WTC11 (cell line): ENCODE results near the gene TACC2. TPM values are rescaled to one million over a fixed set of nuclear protein-coding genes. Genes with fewer than 3 reads are reported as not detected.

Experiments
- ATAC-seq: fragments of 200-7000 bp; cut with Tn5 transposase; 2 replicates; pipeline ENCODE4 v1.10.0; 2021; ENCODE audit warnings: mild to moderate bottlenecking, moderate library complexity
- CTCF ChIA-PET: fragments of 300-600 bp; sonication (Branson Sonifier 250); formaldehyde crosslinking; loops from one replicate; lab custom pipeline; 2021; ENCODE audit warnings: antibody characterized with exemption; lab: Charles Lee
- POLR2A ChIA-PET: fragments of 350-600 bp; sonication (Branson Sonifier 250); formaldehyde crosslinking; loops from one replicate; lab custom pipeline; 2021; ENCODE audit warnings: antibody characterized with exemption; lab: Charles Lee
- DNase-seq: peaks from one replicate; pipeline ENCODE4 v3.0.0; 2021; ENCODE audit warnings: low spot score
- H3K27ac Mint-ChIP-seq: 2 replicates; pipeline ENCODE4 v1.8.0; 2021; ENCODE audit warnings: mixed read lengths
- H3K27me3 Mint-ChIP-seq: 2 replicates; pipeline ENCODE4 v1.8.0; 2021; ENCODE audit warnings: low read depth, mild to moderate bottlenecking, moderate library complexity, mixed read lengths
- H3K36me3 Mint-ChIP-seq: 2 replicates; pipeline ENCODE4 v1.8.0; 2021; ENCODE audit warnings: mixed read lengths
- H3K4me1 Mint-ChIP-seq: 2 replicates; pipeline ENCODE4 v1.8.0; 2022; ENCODE audit warnings: mixed read lengths
- H3K4me3 Mint-ChIP-seq: 2 replicates; pipeline ENCODE4 v1.8.0; 2021; ENCODE audit warnings: mild to moderate bottlenecking, moderate library complexity, mixed read lengths
- H3K9me3 Mint-ChIP-seq: 2 replicates; pipeline ENCODE4 v1.8.0; 2021; ENCODE audit warnings: mixed read lengths
- AFF4 ChIP-seq: sonication (generic); formaldehyde crosslinking; IDR thresholded peaks from 2 replicates; pipeline ENCODE4 v1.8.1; 2023; ENCODE audit warnings: mild to moderate bottlenecking, missing genetic modification reagents, borderline replicate concordance
- ATF6 ChIP-seq: sonication (generic); formaldehyde crosslinking; IDR thresholded peaks from 2 replicates; pipeline ENCODE4 v1.8.1; 2023; ENCODE audit warnings: mild to moderate bottlenecking, missing genetic modification reagents
- CDX4 ChIP-seq: fragments of 250-450 bp; sonication (Bioruptor Pico); IDR thresholded peaks from 2 replicates; pipeline ENCODE4 v1.9.0; 2021; ENCODE audit warnings: moderate library complexity, mild to moderate bottlenecking, inconsistent platforms, borderline replicate concordance
- E2F5 ChIP-seq: sonication (generic); formaldehyde crosslinking; IDR thresholded peaks from 2 replicates; pipeline ENCODE4 v1.8.1; 2022; ENCODE audit warnings: mild to moderate bottlenecking, moderate library complexity, missing genetic modification reagents
- FOXP1 ChIP-seq: sonication (generic); formaldehyde crosslinking; IDR thresholded peaks from 2 replicates; pipeline ENCODE4 v1.8.0; 2022; ENCODE audit warnings: missing genetic modification reagents, mild to moderate bottlenecking, moderate library complexity, borderline replicate concordance
- IRF2 ChIP-seq: sonication (generic); formaldehyde crosslinking; IDR thresholded peaks from 2 replicates; pipeline ENCODE4 v1.8.0; 2022; ENCODE audit warnings: low read depth, missing genetic modification reagents, borderline replicate concordance
- JUN ChIP-seq: sonication (generic); formaldehyde crosslinking; IDR thresholded peaks from 2 replicates; pipeline ENCODE4 v1.8.0; 2023; ENCODE audit warnings: mild to moderate bottlenecking, missing genetic modification reagents
- KAT7 ChIP-seq: sonication (generic); formaldehyde crosslinking; IDR thresholded peaks from 2 replicates; pipeline ENCODE4 v1.8.1; 2023; ENCODE audit warnings: missing genetic modification reagents, mild to moderate bottlenecking, borderline replicate concordance
- MXD4 ChIP-seq: fragments of 250-450 bp; sonication (Bioruptor Pico); IDR thresholded peaks from 2 replicates; pipeline ENCODE4 v1.8.0; 2021; ENCODE audit warnings: mild to moderate bottlenecking, moderate library complexity, borderline replicate concordance
- RORB ChIP-seq: fragments of 250-450 bp; sonication (Bioruptor Pico); IDR thresholded peaks from 2 replicates; pipeline ENCODE4 v1.9.0; 2021; ENCODE audit warnings: mild to moderate bottlenecking
- SMAD3 ChIP-seq: sonication (generic); formaldehyde crosslinking; IDR thresholded peaks from 2 replicates; pipeline ENCODE4 v1.8.0; 2022; ENCODE audit warnings: missing genetic modification reagents, mild to moderate bottlenecking, borderline replicate concordance
- ZBTB43 ChIP-seq: sonication (generic); formaldehyde crosslinking; IDR thresholded peaks from 2 replicates; pipeline ENCODE4 v1.8.1; 2023; ENCODE audit warnings: mild to moderate bottlenecking, missing genetic modification reagents
- ZNF138 ChIP-seq: sonication (generic); formaldehyde crosslinking; conservative IDR thresholded peaks from 2 replicates; pipeline ENCODE4 v1.8.1; 2022; ENCODE audit warnings: mild to moderate bottlenecking, moderate library complexity, missing genetic modification reagents
- ZNF232 ChIP-seq: sonication (generic); formaldehyde crosslinking; IDR thresholded peaks from 2 replicates; pipeline ENCODE4 v1.8.0; 2022; ENCODE audit warnings: mild to moderate bottlenecking, missing genetic modification reagents
- ZNF396 ChIP-seq: fragments of 250-450 bp; sonication (Bioruptor Pico); IDR thresholded peaks from 2 replicates; pipeline ENCODE4 v1.8.0; 2021; ENCODE audit warnings: mild to moderate bottlenecking, moderate library complexity, borderline replicate concordance
- total RNA-seq: library from RNA; stranded (reverse); gene quantifications from 3 replicates; pipeline ENCODE4 v1.2.3, GENCODE V29; 2021
- TF ChIP-seq, protein P1 (sequence below): sonication (generic); formaldehyde crosslinking; IDR thresholded peaks from 2 replicates; pipeline ENCODE4 v1.8.0; 2023; ENCODE audit warnings: mild to moderate bottlenecking, missing genetic modification reagents
- TF ChIP-seq, protein P2 (sequence below): fragments of 250-450 bp; sonication (Bioruptor Pico); IDR thresholded peaks from 2 replicates; pipeline ENCODE4 v1.9.0; 2021; ENCODE audit warnings: mild to moderate bottlenecking

The TACC2 gene
- total RNA-seq, 1 experiment from 2014 or later = 28.9 TPM

GRCh38 chr10:122033224-122033926, 44.4 kb downstream of the TACC2 start (continued):
- no peak for TF ChIP-seq RORB
- no peak for TF ChIP-seq IRF2 (CRISPR knock-in tag)
- TF ChIP-seq ZNF232 (CRISPR knock-in tag) = no peak
- no peak for TF ChIP-seq E2F5 (CRISPR knock-in tag)
- TF ChIP-seq, all 79 proteins: peak for 0

DNA sequence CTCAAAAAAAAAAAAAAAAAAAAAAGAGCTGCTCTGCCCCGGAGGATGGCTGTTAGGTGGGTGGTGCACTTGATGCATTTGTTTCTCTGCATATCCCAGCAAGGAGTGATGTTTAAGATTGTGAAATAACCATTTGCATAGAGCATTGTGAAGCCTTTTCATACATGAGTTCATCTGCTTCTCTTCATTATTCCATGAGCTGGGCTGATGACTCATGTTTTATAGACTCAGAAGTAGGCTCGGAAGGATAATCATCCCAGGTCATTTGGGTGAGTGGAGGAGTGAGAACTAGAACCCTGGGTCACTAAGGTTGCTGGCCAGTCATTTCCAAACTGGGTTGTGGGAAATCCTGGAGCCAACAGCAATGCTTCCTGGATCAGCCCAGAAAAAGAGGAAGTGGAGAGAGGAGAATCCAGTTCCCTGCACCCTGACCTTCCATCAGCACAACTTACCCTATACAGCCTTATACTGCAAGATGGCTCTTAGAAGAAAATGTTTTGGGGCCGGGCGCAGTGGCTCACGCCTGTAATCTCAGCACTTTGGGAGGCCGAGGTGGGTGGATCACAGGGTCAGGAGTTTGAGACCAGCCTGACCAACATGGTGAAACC, 45.3 kb downstream of the TACC2 start:
- DNase-seq (no peak), ATAC-seq (no peak)
- H3K4me3 Mint-ChIP-seq = no peak overlapping the region
- no peaks in the 10 kb centered on the region for H3K36me3 Mint-ChIP-seq
- TF ChIP-seq, protein P1, sequence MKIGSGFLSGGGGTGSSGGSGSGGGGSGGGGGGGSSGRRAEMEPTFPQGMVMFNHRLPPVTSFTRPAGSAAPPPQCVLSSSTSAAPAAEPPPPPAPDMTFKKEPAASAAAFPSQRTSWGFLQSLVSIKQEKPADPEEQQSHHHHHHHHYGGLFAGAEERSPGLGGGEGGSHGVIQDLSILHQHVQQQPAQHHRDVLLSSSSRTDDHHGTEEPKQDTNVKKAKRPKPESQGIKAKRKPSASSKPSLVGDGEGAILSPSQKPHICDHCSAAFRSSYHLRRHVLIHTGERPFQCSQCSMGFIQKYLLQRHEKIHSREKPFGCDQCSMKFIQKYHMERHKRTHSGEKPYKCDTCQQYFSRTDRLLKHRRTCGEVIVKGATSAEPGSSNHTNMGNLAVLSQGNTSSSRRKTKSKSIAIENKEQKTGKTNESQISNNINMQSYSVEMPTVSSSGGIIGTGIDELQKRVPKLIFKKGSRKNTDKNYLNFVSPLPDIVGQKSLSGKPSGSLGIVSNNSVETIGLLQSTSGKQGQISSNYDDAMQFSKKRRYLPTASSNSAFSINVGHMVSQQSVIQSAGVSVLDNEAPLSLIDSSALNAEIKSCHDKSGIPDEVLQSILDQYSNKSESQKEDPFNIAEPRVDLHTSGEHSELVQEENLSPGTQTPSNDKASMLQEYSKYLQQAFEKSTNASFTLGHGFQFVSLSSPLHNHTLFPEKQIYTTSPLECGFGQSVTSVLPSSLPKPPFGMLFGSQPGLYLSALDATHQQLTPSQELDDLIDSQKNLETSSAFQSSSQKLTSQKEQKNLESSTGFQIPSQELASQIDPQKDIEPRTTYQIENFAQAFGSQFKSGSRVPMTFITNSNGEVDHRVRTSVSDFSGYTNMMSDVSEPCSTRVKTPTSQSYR (CRISPR knock-in tag) = no peak
- TF ChIP-seq KAT7 (CRISPR knock-in tag) = no peak
- no peak for TF ChIP-seq MXD4 (CRISPR knock-in tag)
- no peak for TF ChIP-seq CDX4
- no peak for TF ChIP-seq IRF2 (CRISPR knock-in tag)
- TF ChIP-seq JUN (CRISPR knock-in tag) = no peak
- no peak for TF ChIP-seq ZBTB43 (CRISPR knock-in tag)
- no peak overlapping the region for H3K27ac Mint-ChIP-seq
- peaks cover 6% of the 10 kb centered on the region for H3K4me1 Mint-ChIP-seq
- ChIA-PET CTCF (no interaction called here), POLR2A (no interaction called here)
- no peaks in the 10 kb centered on the region for H3K27me3 Mint-ChIP-seq
- H3K9me3 Mint-ChIP-seq = peaks cover 5% of the 10 kb centered on the region

GRCh38 chr10:122040786-122041185, 51.8 kb downstream of the TACC2 start:
- no peaks in the 10 kb centered on the region for H3K27me3 Mint-ChIP-seq
- no peaks in the 10 kb centered on the region for H3K36me3 Mint-ChIP-seq
- peaks cover 5% of the 10 kb centered on the region for H3K9me3 Mint-ChIP-seq
- ATAC-seq (no peak), DNase-seq (no peak)
- peaks cover 20% of the 10 kb centered on the region for H3K4me1 Mint-ChIP-seq
- no peak overlapping the region for H3K27ac Mint-ChIP-seq
- no peak overlapping the region for H3K4me3 Mint-ChIP-seq
- POLR2A ChIA-PET = no interaction called here
- CTCF ChIA-PET = interaction anchor here (0.5 to 6.0 kb wide), 3 partner anchors 11 to 202 kb away, joined by 3 to 35 read pairs (median 4); partner anchors contain the start of gene NSMCE4A
- TF ChIP-seq ZNF396 (CRISPR knock-in tag) = no peak
- no peak for TF ChIP-seq SMAD3 (CRISPR knock-in tag)
- TF ChIP-seq, protein P2, sequence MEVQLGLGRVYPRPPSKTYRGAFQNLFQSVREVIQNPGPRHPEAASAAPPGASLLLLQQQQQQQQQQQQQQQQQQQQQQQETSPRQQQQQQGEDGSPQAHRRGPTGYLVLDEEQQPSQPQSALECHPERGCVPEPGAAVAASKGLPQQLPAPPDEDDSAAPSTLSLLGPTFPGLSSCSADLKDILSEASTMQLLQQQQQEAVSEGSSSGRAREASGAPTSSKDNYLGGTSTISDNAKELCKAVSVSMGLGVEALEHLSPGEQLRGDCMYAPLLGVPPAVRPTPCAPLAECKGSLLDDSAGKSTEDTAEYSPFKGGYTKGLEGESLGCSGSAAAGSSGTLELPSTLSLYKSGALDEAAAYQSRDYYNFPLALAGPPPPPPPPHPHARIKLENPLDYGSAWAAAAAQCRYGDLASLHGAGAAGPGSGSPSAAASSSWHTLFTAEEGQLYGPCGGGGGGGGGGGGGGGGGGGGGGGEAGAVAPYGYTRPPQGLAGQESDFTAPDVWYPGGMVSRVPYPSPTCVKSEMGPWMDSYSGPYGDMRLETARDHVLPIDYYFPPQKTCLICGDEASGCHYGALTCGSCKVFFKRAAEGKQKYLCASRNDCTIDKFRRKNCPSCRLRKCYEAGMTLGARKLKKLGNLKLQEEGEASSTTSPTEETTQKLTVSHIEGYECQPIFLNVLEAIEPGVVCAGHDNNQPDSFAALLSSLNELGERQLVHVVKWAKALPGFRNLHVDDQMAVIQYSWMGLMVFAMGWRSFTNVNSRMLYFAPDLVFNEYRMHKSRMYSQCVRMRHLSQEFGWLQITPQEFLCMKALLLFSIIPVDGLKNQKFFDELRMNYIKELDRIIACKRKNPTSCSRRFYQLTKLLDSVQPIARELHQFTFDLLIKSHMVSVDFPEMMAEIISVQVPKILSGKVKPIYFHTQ (CRISPR knock-in tag) = no peak
- no peak for TF ChIP-seq FOXP1 (CRISPR knock-in tag)
- TF ChIP-seq ZNF138 (CRISPR knock-in tag) = no peak
- TF ChIP-seq AFF4 (CRISPR knock-in tag) = no peak
- no peak for TF ChIP-seq ATF6 (CRISPR knock-in tag)
